Measurements from ENCODE around the gene CACNA2D3. TPM values are rescaled to one million over a fixed set of nuclear protein-coding genes. Genes with fewer than 3 reads are reported as not detected.

The CACNA2D3 gene
- total RNA-seq, 1 experiment from 2014 or later: not detected

- H3K4me2 ChIP-seq (ENCODE audit: low read length): no peak overlapping the region
- no peak for ATAC-seq
- no peak overlapping the region for H3K4me3 ChIP-seq (ENCODE audit: low read length)
- ChIA-PET CTCF (no interaction called here), POLR2A (ENCODE audit: unreplicated experiment) (no interaction called here)
- H3K36me3 ChIP-seq (ENCODE audit: low read depth, low read length): no peaks in the 10 kb centered on the region
- no peaks in the 10 kb centered on the region for H3K4me1 ChIP-seq (ENCODE audit: insufficient read depth, low read length)
- no peak overlapping the region for H3K27ac ChIP-seq (ENCODE audit: low read length)
- no peaks in the 10 kb centered on the region for H3K9me3 ChIP-seq (ENCODE audit: low read length)
- no TSS peak for BruUV-seq (replicated peaks)
- no peaks in the 10 kb centered on the region for H3K9me2 ChIP-seq (replicated peaks; ENCODE audit: low read length)
- no peaks in the 10 kb centered on the region for H4K20me1 ChIP-seq (ENCODE audit: low read length)
- no peak for DNase-seq
- no peaks in the 10 kb centered on the region for H3K27me3 ChIP-seq (ENCODE audit: low read length)
- no peaks in the 10 kb centered on the region for H3F3A ChIP-seq (ENCODE audit: low read length, unreplicated experiment)
- intact Hi-C loops (cut with micrococcal nuclease): no loop called here
- no peak overlapping the region for H3K9ac ChIP-seq (ENCODE audit: low read length)
- TF ChIP-seq EZH2 (IDR thresholded peaks at IDR 0.05; ENCODE audit: low read length, unreplicated experiment) (no peak), EZH2phosphoT487 (IDR thresholded peaks at IDR 0.05; ENCODE audit: borderline replicate concordance, low read length) (no peak), CTCF (conservative IDR thresholded peaks at IDR 0.05; ENCODE audit: low read depth, low read length) (no peak)
- no peak overlapping the region for H2AFZ ChIP-seq (ENCODE audit: low read length)
- no peaks in the 10 kb centered on the region for H3K79me2 ChIP-seq (ENCODE audit: low read length)
Measured at GRCh38 chr3:54347060-54347459, 224.7 kb downstream of the CACNA2D3 start.

DNA sequence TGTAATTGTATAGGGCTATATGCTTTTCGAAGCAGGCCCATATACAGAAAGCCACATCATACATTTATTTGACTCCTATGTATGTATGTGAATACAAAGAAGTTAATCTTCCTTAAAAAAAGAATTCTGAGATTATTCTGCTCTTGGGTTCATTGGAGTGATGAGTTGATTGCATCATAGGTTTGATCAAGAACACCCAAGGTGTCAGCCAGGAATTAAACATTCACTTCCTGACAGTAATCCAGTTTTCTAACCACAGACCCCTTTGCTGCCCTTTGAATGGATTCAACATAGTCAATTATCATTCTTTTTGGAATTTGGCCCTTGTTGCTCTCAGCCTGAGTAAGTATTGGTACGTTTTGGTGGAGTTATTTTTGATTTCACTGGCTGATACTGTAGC, 225.6 kb downstream of the CACNA2D3 start:
- Histone ChIP-seq H3K4me1 (ENCODE audit: insufficient read depth, low read length) (no peaks in the 10 kb centered on the region), H2AFZ (ENCODE audit: low read length) (no peak overlapping the region), H3K9me3 (ENCODE audit: low read length) (no peaks in the 10 kb centered on the region), H3F3A (ENCODE audit: low read length, unreplicated experiment) (no peaks in the 10 kb centered on the region), H3K9ac (ENCODE audit: low read length) (no peak overlapping the region), H3K4me2 (ENCODE audit: low read length) (no peak overlapping the region), H3K27ac (ENCODE audit: low read length) (no peak overlapping the region), H3K27me3 (ENCODE audit: low read length) (no peaks in the 10 kb centered on the region), H3K79me2 (ENCODE audit: low read length) (no peaks in the 10 kb centered on the region), H3K4me3 (ENCODE audit: low read length) (no peak overlapping the region), H3K9me2 (replicated peaks; ENCODE audit: low read length) (no peaks in the 10 kb centered on the region), H3K36me3 (ENCODE audit: low read depth, low read length) (no peaks in the 10 kb centered on the region), H4K20me1 (ENCODE audit: low read length) (no peaks in the 10 kb centered on the region)
- no peak for TF ChIP-seq EZH2 (IDR thresholded peaks at IDR 0.05; ENCODE audit: low read length, unreplicated experiment)
- no peak for TF ChIP-seq CTCF (conservative IDR thresholded peaks at IDR 0.05; ENCODE audit: low read depth, low read length)
- no peak for TF ChIP-seq EZH2phosphoT487 (IDR thresholded peaks at IDR 0.05; ENCODE audit: borderline replicate concordance, low read length)
- ChIA-PET CTCF (no interaction called here), POLR2A (ENCODE audit: unreplicated experiment) (no interaction called here)
- ATAC-seq (no peak), DNase-seq (no peak)
- intact Hi-C loops (cut with micrococcal nuclease): no loop called here
- BruUV-seq (replicated peaks): no TSS peak

DNA sequence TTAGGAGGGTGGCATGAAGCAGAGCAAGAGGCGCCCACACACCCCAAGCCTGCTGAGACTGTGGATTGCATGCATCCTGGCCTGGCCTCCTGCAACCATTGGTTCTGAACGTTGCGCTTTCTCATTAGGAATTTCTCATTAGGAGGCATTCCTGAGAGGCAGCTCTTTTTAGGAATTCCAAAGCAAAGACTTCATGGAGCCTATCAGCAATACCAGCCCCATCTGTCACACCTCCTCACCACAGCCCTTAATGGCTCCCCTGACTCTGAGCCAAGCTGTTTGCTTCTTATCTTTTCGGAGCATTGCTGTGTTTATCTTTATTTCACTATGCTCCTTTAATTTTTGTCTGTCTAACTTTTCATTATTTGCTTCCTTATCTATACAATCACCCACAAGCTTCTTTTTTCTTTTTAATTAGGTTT, 226.9 kb downstream of the CACNA2D3 start:
- ChIA-PET POLR2A (ENCODE audit: unreplicated experiment) (no interaction called here), CTCF (no interaction called here)
- TF ChIP-seq CTCF (conservative IDR thresholded peaks at IDR 0.05; ENCODE audit: low read depth, low read length) (no peak), EZH2 (IDR thresholded peaks at IDR 0.05; ENCODE audit: low read length, unreplicated experiment) (no peak), EZH2phosphoT487 (IDR thresholded peaks at IDR 0.05; ENCODE audit: borderline replicate concordance, low read length) (no peak)
- DNase-seq (no peak), ATAC-seq (no peak)
- no peaks in the 10 kb centered on the region for H3K79me2 ChIP-seq (ENCODE audit: low read length)
- intact Hi-C loops (cut with micrococcal nuclease): no loop called here
- no peaks in the 10 kb centered on the region for H3K27me3 ChIP-seq (ENCODE audit: low read length)
- no TSS peak for BruUV-seq (replicated peaks)
- no peak overlapping the region for H2AFZ ChIP-seq (ENCODE audit: low read length)
- H3F3A ChIP-seq (ENCODE audit: low read length, unreplicated experiment): no peaks in the 10 kb centered on the region
- no peaks in the 10 kb centered on the region for H4K20me1 ChIP-seq (ENCODE audit: low read length)
- H3K9me3 ChIP-seq (ENCODE audit: low read length): no peaks in the 10 kb centered on the region
- no peaks in the 10 kb centered on the region for H3K9me2 ChIP-seq (replicated peaks; ENCODE audit: low read length)
- no peaks in the 10 kb centered on the region for H3K4me1 ChIP-seq (ENCODE audit: insufficient read depth, low read length)
- no peaks in the 10 kb centered on the region for H3K36me3 ChIP-seq (ENCODE audit: low read depth, low read length)
- no peak overlapping the region for H3K4me2 ChIP-seq (ENCODE audit: low read length)
- H3K9ac ChIP-seq (ENCODE audit: low read length): no peak overlapping the region
- no peak overlapping the region for H3K27ac ChIP-seq (ENCODE audit: low read length)
- H3K4me3 ChIP-seq (ENCODE audit: low read length): no peak overlapping the region
